ENCODE results near the gene SCUBE1. TPM values are rescaled to one million over a fixed set of nuclear protein-coding genes. Genes with fewer than 3 reads are reported as not detected.

SCUBE1 gene
- total RNA-seq, 1 donor from 2014 or later = 25.9 TPM

GRCh38 chr22:43274595-43275240, 68.5 kb downstream of the SCUBE1 start:
- Histone ChIP-seq H3K4me1 (peaks cover 23% of the 10 kb centered on the region), H3K79me2 (ENCODE audit: low read depth) (no peaks in the 10 kb centered on the region), H3K4me2 (no peak overlapping the region), H3K27ac (no peak overlapping the region), H3K9me3 (ENCODE audit: low read depth) (no peaks in the 10 kb centered on the region), H4K20me1 (ENCODE audit: low read depth) (peaks cover 49% of the 10 kb centered on the region), H2AFZ (replicated peaks) (no peak overlapping the region), H3K4me3 (no peak overlapping the region), H3F3A (ENCODE audit: low read depth) (peaks cover 21% of the 10 kb centered on the region), H3K36me3 (no peaks in the 10 kb centered on the region), H3K27me3 (no peaks in the 10 kb centered on the region), H3K9ac (no peak overlapping the region)
- DNase-seq (ENCODE audit: low spot score) = no peak
- peaks cover 59% of the 10 kb centered on the region for H3K4me1 Mint-ChIP-seq
- H3K36me3 Mint-ChIP-seq = no peaks in the 10 kb centered on the region
- no peak overlapping the region for H3K4me3 Mint-ChIP-seq
- H3K27ac Mint-ChIP-seq = no peak overlapping the region
- no peaks in the 10 kb centered on the region for H3K9me3 Mint-ChIP-seq
- peaks cover 23% of the 10 kb centered on the region for H3K27me3 Mint-ChIP-seq (ENCODE audit: insufficient read depth, low read depth)
- TF ChIP-seq EZH2 (IDR thresholded peaks at IDR 0.05) (no peak), EZH2phosphoT487 (IDR thresholded peaks at IDR 0.05) (no peak), CTCF (IDR thresholded peaks at IDR 0.05) (no peak)

GRCh38 chr22:43273902-43274484, 69.2 kb downstream of the SCUBE1 start:
- no peak overlapping the region for H2AFZ ChIP-seq (replicated peaks)
- no peaks in the 10 kb centered on the region for H3K36me3 ChIP-seq
- H3K27me3 Mint-ChIP-seq (ENCODE audit: insufficient read depth, low read depth) = peaks cover 24% of the 10 kb centered on the region
- H3K27ac Mint-ChIP-seq = no peak overlapping the region
- no peak overlapping the region for H3K4me3 ChIP-seq
- peak overlapping the region; percentile 3 for H3K4me3 Mint-ChIP-seq
- peaks cover 19% of the 10 kb centered on the region for H3K4me1 ChIP-seq
- no peaks in the 10 kb centered on the region for H3K36me3 Mint-ChIP-seq
- H3K4me1 Mint-ChIP-seq = peaks cover 61% of the 10 kb centered on the region
- H3K9me3 ChIP-seq (ENCODE audit: low read depth) = no peaks in the 10 kb centered on the region
- no peaks in the 10 kb centered on the region for H3K9me3 Mint-ChIP-seq
- H3K79me2 ChIP-seq (ENCODE audit: low read depth) = no peaks in the 10 kb centered on the region
- H3F3A ChIP-seq (ENCODE audit: low read depth) = peaks cover 19% of the 10 kb centered on the region
- peak; percentile 73 for DNase-seq (ENCODE audit: low spot score)
- H3K4me2 ChIP-seq = no peak overlapping the region
- no peak overlapping the region for H3K27ac ChIP-seq
- TF ChIP-seq EZH2phosphoT487 (IDR thresholded peaks at IDR 0.05) (no peak), EZH2 (IDR thresholded peaks at IDR 0.05) (no peak), CTCF (IDR thresholded peaks at IDR 0.05) (peak; percentile 84)
- H3K27me3 ChIP-seq = no peaks in the 10 kb centered on the region
- no peak overlapping the region for H3K9ac ChIP-seq
- H4K20me1 ChIP-seq (ENCODE audit: low read depth) = peaks cover 49% of the 10 kb centered on the region

DNA sequence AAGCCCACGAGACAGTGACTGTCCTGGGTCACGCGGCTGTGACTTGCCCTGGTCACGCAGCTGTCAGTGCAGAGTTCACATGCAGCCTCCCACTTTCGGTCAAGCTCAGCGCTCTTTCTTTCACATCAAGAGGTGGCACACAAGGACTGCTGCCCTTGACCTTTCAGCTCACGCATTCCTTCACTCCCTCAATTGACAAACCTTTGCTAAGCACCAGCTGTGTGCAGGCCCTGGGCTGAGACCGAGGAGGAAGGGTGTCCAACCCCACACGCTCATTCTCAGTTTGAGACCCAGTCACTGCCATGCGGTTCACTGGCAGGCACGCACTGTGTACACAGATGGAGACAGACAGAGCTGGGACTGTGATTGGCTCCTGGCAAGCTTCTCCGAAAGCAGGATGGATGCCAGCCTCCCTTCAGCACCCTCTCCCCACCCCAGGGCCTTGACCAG, 70.3 kb downstream of the SCUBE1 start:
- Histone ChIP-seq H3F3A (ENCODE audit: low read depth) (peaks cover 19% of the 10 kb centered on the region), H3K27me3 (no peaks in the 10 kb centered on the region), H3K4me3 (no peak overlapping the region), H3K27ac (no peak overlapping the region), H2AFZ (replicated peaks) (no peak overlapping the region), H3K4me1 (peaks cover 19% of the 10 kb centered on the region), H3K36me3 (no peaks in the 10 kb centered on the region), H3K4me2 (no peak overlapping the region), H3K9me3 (ENCODE audit: low read depth) (no peaks in the 10 kb centered on the region), H3K9ac (no peak overlapping the region), H3K79me2 (ENCODE audit: low read depth) (no peaks in the 10 kb centered on the region), H4K20me1 (ENCODE audit: low read depth) (peaks cover 48% of the 10 kb centered on the region)
- DNase-seq (ENCODE audit: low spot score) = no peak
- Mint-ChIP-seq H3K4me3 (no peak overlapping the region), H3K36me3 (no peaks in the 10 kb centered on the region), H3K9me3 (no peaks in the 10 kb centered on the region), H3K27ac (no peak overlapping the region), H3K4me1 (peaks cover 71% of the 10 kb centered on the region), H3K27me3 (ENCODE audit: insufficient read depth, low read depth) (peaks cover 24% of the 10 kb centered on the region)
- TF ChIP-seq CTCF (IDR thresholded peaks at IDR 0.05) (no peak), EZH2 (IDR thresholded peaks at IDR 0.05) (no peak), EZH2phosphoT487 (IDR thresholded peaks at IDR 0.05) (no peak)
